Stimulated activated naive CD4-positive, alpha-beta T cell treated with Interleukin-2 at 50 U/mL for 16 hours (primary cell): Measurements from ENCODE around the gene MYRIP.

Experiments
- DNase-seq: peaks from one replicate; lab custom pipeline; 2025; lab: John Stamatoyannopoulos, UW

Gene MYRIP

GRCh38 chr3:39907981-39908380 is 98.6 kb downstream of the MYRIP start:
- no peak for DNase-seq

- DNase-seq: no peak
Measured at GRCh38 chr3:39910135-39910534, 100.7 kb downstream of the MYRIP start.

DNA sequence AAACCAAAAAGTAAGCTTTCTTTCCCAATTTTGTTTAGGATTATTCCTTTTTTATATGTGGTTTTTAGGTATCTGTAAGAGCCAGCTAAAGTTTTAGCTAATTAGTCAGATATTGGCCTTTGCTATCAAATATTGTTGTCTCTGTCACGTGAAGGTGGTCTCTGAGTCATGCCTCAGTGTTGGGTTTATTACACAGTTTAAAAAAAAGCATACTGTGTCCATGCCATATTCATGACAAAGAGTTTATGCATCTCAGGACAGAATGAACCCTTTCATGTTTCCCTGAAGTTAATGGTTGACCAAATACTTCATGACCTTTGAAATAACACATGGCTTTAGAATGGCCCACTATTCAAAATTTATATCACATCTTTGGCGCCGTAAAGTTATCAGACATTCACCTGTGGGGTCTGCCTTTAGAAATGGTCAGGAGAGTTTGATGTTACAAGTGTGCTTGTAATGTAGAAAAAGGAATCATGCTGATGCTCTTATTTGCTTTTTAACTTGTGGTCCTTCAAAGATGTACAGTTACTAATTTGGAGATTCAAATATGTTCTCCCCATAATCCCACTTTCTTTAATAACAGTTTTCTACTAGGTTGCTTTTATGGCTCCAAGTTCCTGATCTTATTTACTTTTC is 101.5 kb downstream of the MYRIP start:
- DNase-seq: no peak

- DNase-seq: no peak
Measured at GRCh38 chr3:39911465-39912309, 102.3 kb downstream of the MYRIP start.

GRCh38 chr3:39915027-39915426 is 105.6 kb downstream of the MYRIP start:
- no peak for DNase-seq

DNA sequence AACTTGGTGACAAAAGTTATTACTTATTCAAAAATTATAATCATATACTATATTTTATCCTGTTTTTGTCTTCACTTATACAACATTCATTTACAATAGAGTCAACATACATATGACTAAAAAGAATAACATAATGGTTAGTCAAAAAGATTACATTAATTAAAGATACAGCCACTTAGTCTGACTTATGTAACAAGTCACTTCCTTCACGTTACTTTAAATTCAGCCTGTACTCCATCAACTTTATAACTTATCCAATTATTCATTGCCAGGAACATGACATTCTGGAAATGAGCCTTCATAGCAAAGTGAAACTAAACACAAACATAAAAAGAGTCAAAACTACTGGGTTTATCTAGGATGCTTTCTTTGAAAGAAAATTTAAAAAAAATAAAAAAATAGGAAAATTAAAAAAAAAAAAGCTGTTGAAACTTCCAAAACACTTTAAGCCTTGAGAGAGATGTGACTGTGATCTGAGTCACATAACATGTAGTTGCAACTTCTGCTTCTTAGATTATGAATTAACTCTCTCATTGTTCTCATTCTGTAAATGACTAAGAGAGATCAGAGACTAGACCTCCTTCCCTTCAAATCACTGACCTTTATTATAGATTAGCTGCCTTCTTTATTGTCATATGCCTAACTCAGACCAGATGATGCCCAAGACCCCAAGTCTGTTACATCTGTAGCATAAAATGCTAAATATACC is 107.8 kb downstream of the MYRIP start:
- no peak for DNase-seq

DNA sequence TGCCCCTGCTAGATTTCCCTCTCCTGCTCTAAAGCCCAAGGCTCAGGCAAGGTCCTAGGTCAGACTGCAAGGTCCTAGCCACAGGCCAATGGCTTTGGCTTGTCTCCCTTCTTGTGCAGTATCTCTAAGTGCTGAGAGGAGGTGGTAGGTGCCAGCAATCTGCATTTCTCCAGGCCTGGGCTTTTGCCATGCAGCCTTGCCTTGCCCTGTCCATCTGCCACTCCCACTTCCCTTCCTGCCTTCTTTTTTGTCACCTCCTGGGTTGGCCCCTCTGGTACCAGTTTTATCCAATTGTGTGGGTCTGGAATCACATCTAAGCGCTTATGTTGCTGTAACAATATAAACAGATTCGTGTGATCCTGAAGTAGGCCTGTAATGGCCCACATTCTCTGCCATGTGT is 109.9 kb downstream of the MYRIP start:
- no peak for DNase-seq

DNA sequence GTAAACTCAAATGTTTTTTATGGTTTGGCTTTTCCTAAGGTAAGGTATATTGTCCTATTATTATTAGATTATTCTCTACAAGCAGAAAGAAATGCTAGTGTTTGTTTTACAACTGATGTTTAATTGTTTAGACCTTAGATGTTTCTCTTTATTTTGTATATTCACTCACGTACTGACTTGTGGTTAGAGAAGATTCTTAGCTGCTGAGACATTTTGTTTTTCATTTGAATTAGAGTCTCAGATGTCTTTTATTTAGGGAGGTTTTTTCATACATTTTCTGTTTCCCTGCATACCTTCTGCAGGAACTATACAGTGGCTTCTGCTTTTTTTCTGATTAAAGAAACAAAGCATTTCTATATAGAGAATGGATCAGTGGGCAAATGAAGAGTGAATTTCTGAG is 110.9 kb downstream of the MYRIP start:
- no peak for DNase-seq

- DNase-seq: no peak
Measured at GRCh38 chr3:39927479-39927878, 118.1 kb downstream of the MYRIP start.

- no peak for DNase-seq
Measured at GRCh38 chr3:39933986-39934693, 124.7 kb downstream of the MYRIP start.

DNA sequence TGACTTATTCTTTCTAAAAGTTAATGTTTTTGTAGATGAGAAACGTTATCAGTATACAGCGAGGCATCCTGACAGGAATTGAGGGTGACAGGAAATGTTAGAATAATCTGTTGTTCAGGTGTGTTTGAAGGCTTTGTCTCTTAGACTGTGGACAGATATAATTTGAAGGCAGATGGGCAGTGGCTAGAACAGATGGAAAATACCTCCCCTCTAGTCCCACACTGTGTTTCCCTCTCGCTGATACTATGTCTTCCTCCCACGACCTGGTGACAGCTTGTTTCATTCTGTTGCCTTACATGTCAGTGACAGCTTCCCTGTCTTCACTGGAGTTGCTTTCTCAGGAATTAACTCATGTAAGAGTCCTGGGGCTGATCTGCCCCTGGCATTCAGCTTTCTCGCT is 125.3 kb downstream of the MYRIP start:
- DNase-seq: no peak

- DNase-seq: no peak
Measured at GRCh38 chr3:39935261-39935660, 125.9 kb downstream of the MYRIP start.

- no peak for DNase-seq
Measured at GRCh38 chr3:39936848-39937247, 127.4 kb downstream of the MYRIP start.

GRCh38 chr3:39937315-39937714 is 127.9 kb downstream of the MYRIP start:
- DNase-seq: no peak

- DNase-seq: no peak
Measured at GRCh38 chr3:39937874-39938273, 128.5 kb downstream of the MYRIP start.

GRCh38 chr3:39941931-39942330 is 132.5 kb downstream of the MYRIP start:
- no peak for DNase-seq

GRCh38 chr3:39960515-39961191 is 151.2 kb downstream of the MYRIP start:
- no peak for DNase-seq

GRCh38 chr3:39961230-39961629 is 151.8 kb downstream of the MYRIP start:
- DNase-seq: no peak

GRCh38 chr3:39962581-39962980 is 153.2 kb downstream of the MYRIP start:
- DNase-seq: no peak

DNA sequence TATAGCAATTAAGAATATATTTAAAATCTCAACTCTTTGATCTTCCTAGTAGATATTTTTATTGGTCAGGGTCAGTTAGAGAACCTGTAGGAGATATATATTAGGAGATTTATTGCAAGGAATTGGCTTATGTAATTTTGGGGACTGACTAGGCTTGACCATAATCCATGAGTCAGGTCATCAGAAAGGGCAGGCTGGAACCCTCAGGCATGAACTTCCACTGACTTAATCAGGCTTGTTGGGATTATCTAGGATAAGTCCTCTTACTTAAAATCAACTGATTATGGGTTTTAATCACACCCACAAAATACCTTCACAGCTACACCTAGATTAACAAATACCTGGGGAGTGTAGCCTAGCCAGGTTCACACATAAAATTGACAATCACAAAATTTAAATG is 156.1 kb downstream of the MYRIP start:
- no peak for DNase-seq

GRCh38 chr3:39965997-39966396 is 156.6 kb downstream of the MYRIP start:
- DNase-seq: no peak

- DNase-seq: no peak
Measured at GRCh38 chr3:39970982-39971381, 161.6 kb downstream of the MYRIP start.
